Measurements from ENCODE around the gene FYB1.

FYB1 gene

DNA sequence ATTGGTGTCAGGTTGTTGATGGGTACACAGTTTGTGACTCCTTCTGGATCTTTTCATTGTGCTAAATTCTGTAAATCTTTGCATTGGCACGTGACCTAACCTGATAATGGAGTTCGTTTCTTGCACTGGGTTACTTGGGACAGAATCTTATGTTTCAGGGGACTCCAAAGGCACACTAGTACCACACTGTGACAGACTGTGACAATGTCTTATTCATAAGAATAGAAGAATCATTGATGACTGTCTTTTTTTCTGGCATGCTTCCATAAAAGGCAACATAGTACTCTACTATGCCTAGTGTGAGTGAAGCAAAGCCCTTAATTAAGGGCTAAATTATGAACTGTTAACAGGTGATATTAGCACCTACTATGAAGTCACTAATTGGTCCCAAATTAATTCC is 109.8 kb downstream of the FYB1 start:
- no peak for ATAC-seq
- TF ChIP-seq ISL1 (CRISPR knock-in tag; IDR thresholded peaks at IDR 0.05): no peak
- no peak for TF ChIP-seq SNAI2 (CRISPR knock-in tag; IDR thresholded peaks at IDR 0.05)
- TF ChIP-seq OSR1 (CRISPR knock-in tag; IDR thresholded peaks at IDR 0.05): no peak
- no peak for TF ChIP-seq CSDC2 (CRISPR knock-in tag; IDR thresholded peaks at IDR 0.05)
- no peak for TF ChIP-seq GLIS3 (CRISPR knock-in tag; IDR thresholded peaks at IDR 0.05)
- no peak for TF ChIP-seq PPARA (CRISPR knock-in tag; IDR thresholded peaks at IDR 0.05; ENCODE audit: borderline replicate concordance)
- no peak for TF ChIP-seq TOX (CRISPR knock-in tag; IDR thresholded peaks at IDR 0.05; ENCODE audit: borderline replicate concordance)
- no peak for TF ChIP-seq ARNTL (CRISPR knock-in tag; IDR thresholded peaks at IDR 0.05; ENCODE audit: borderline replicate concordance, low read depth)
- no peak for TF ChIP-seq ZNF565 (CRISPR knock-in tag; conservative IDR thresholded peaks at IDR 0.05; ENCODE audit: low read depth)
- TF ChIP-seq TSHZ2 (CRISPR knock-in tag; IDR thresholded peaks at IDR 0.05): no peak
- TF ChIP-seq, protein P1, sequence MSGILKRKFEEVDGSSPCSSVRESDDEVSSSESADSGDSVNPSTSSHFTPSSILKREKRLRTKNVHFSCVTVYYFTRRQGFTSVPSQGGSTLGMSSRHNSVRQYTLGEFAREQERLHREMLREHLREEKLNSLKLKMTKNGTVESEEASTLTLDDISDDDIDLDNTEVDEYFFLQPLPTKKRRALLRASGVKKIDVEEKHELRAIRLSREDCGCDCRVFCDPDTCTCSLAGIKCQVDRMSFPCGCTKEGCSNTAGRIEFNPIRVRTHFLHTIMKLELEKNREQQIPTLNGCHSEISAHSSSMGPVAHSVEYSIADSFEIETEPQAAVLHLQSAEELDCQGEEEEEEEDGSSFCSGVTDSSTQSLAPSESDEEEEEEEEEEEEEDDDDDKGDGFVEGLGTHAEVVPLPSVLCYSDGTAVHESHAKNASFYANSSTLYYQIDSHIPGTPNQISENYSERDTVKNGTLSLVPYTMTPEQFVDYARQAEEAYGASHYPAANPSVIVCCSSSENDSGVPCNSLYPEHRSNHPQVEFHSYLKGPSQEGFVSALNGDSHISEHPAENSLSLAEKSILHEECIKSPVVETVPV (CRISPR knock-in tag; IDR thresholded peaks at IDR 0.05): no peak
- no peak for TF ChIP-seq POU6F1 (CRISPR knock-in tag; IDR thresholded peaks at IDR 0.05; ENCODE audit: borderline replicate concordance, low read depth)
- no peak for TF ChIP-seq BACH2 (CRISPR knock-in tag; IDR thresholded peaks at IDR 0.05; ENCODE audit: borderline replicate concordance)
- no peak for TF ChIP-seq TCF4 (CRISPR knock-in tag; IDR thresholded peaks at IDR 0.05; ENCODE audit: borderline replicate concordance)
- TF ChIP-seq RARB (CRISPR knock-in tag; IDR thresholded peaks at IDR 0.05): no peak
- no peak for TF ChIP-seq ZNF8 (CRISPR knock-in tag; IDR thresholded peaks at IDR 0.05)
- TF ChIP-seq ESRRG (CRISPR knock-in tag; IDR thresholded peaks at IDR 0.05): no peak
- TF ChIP-seq, protein P2, sequence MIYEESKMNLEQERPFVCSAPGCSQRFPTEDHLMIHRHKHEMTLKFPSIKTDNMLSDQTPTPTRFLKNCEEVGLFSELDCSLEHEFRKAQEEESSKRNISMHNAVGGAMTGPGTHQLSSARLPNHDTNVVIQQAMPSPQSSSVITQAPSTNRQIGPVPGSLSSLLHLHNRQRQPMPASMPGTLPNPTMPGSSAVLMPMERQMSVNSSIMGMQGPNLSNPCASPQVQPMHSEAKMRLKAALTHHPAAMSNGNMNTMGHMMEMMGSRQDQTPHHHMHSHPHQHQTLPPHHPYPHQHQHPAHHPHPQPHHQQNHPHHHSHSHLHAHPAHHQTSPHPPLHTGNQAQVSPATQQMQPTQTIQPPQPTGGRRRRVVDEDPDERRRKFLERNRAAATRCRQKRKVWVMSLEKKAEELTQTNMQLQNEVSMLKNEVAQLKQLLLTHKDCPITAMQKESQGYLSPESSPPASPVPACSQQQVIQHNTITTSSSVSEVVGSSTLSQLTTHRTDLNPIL (CRISPR knock-in tag; IDR thresholded peaks at IDR 0.05; ENCODE audit: low read depth): no peak
- TF ChIP-seq, protein P3, sequence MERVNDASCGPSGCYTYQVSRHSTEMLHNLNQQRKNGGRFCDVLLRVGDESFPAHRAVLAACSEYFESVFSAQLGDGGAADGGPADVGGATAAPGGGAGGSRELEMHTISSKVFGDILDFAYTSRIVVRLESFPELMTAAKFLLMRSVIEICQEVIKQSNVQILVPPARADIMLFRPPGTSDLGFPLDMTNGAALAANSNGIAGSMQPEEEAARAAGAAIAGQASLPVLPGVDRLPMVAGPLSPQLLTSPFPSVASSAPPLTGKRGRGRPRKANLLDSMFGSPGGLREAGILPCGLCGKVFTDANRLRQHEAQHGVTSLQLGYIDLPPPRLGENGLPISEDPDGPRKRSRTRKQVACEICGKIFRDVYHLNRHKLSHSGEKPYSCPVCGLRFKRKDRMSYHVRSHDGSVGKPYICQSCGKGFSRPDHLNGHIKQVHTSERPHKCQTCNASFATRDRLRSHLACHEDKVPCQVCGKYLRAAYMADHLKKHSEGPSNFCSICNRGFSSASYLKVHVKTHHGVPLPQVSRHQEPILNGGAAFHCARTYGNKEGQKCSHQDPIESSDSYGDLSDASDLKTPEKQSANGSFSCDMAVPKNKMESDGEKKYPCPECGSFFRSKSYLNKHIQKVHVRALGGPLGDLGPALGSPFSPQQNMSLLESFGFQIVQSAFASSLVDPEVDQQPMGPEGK (CRISPR knock-in tag; IDR thresholded peaks at IDR 0.05; ENCODE audit: borderline replicate concordance): no peak
- TF ChIP-seq ZFP3 (CRISPR knock-in tag; IDR thresholded peaks at IDR 0.05): no peak

DNA sequence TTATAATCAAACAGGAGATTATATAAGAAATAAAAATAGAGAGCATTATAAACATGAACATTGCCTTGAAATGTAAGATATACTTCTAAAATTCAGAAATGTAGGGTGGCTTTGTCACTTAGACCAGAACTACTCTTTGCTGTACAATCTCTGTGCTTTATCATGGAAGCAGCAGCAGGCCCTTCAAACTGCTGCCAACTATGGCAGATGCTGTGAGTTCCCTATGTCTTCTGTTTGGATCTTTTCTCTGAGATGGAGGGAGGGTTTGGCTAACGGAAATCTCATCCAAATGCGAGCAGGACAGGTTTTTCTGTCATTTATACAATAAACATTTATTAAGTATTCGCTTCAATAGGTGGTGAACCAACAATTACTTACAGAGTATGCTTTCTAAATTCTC is 110.4 kb downstream of the FYB1 start:
- TF ChIP-seq, protein P3 (CRISPR knock-in tag; IDR thresholded peaks at IDR 0.05; ENCODE audit: borderline replicate concordance): no peak
- TF ChIP-seq ESRRG (CRISPR knock-in tag; IDR thresholded peaks at IDR 0.05): no peak
- no peak for TF ChIP-seq TCF4 (CRISPR knock-in tag; IDR thresholded peaks at IDR 0.05; ENCODE audit: borderline replicate concordance)
- no peak for TF ChIP-seq ARNTL (CRISPR knock-in tag; IDR thresholded peaks at IDR 0.05; ENCODE audit: borderline replicate concordance, low read depth)
- no peak for TF ChIP-seq POU6F1 (CRISPR knock-in tag; IDR thresholded peaks at IDR 0.05; ENCODE audit: borderline replicate concordance, low read depth)
- TF ChIP-seq BACH2 (CRISPR knock-in tag; IDR thresholded peaks at IDR 0.05; ENCODE audit: borderline replicate concordance): no peak
- no peak for TF ChIP-seq RARB (CRISPR knock-in tag; IDR thresholded peaks at IDR 0.05)
- TF ChIP-seq ZNF565 (CRISPR knock-in tag; conservative IDR thresholded peaks at IDR 0.05; ENCODE audit: low read depth): no peak
- ATAC-seq: no peak
